Esophagus muscularis mucosa (tissue), 4 donors: Measurements from ENCODE around the gene ATP5MG. TPM values are rescaled to one million over a fixed set of nuclear protein-coding genes. Genes with fewer than 3 reads are reported as not detected.

Experiments
- DNase-seq: peaks from one replicate; pipeline ENCODE4 v3.0.0-alpha.2; 2017; ENCODE audit errors: extremely low spot score
- H3K27ac ChIP-seq, 4 donors: fragments of 200-600 bp; sonication (generic); replicated peaks in 1 of 4; 1 replicate in 3 of 4; 2 replicates in 1 of 4; pipeline ENCODE4 v1.5.1; 2016 to 2019; ENCODE audit warnings: mild to moderate bottlenecking in 1 of 4
- H3K27me3 ChIP-seq, 4 donors: fragments of 200-600 bp; sonication (generic); one replicate each; pipeline versions ENCODE4 v1.5.1 to v1.6.0; 2016 to 2019
- H3K36me3 ChIP-seq, 4 donors: fragments of 200-600 bp; sonication (generic); one replicate each; pipeline ENCODE4 v1.5.1; 2016 to 2019
- H3K4me1 ChIP-seq, 4 donors: fragments of 200-600 bp; sonication (generic); one replicate each; pipeline ENCODE4 v1.5.1; 2016 to 2019
- H3K4me3 ChIP-seq, 4 donors: fragments of 200-600 bp; sonication (generic); 1 replicate in 2 of 4; 2 replicates in 2 of 4; pipeline ENCODE4 v1.5.1; 2016 to 2019; ENCODE audit warnings: mild to moderate bottlenecking in 4 of 4, moderate library complexity in 1 of 4
- H3K9me3 ChIP-seq, 4 donors: fragments of 200-600 bp; sonication (generic); 1 replicate in 3 of 4; 2 replicates in 1 of 4; pipeline ENCODE4 v1.5.1; 2016 to 2019
- EP300 ChIP-seq: sonication (generic); formaldehyde crosslinking; IDR thresholded peaks from one replicate; pipeline ENCODE4 v1.6.1; 2017; ENCODE audit warnings: antibody characterized with exemption
- POLR2A ChIP-seq: fragments of 450-650 bp; IDR thresholded peaks from one replicate; pipeline ENCODE4 v1.6.1; 2017; ENCODE audit warnings: antibody characterized with exemption, moderate library complexity, mild to moderate bottlenecking, low read depth
- POLR2AphosphoS5 ChIP-seq, 2 donors: sonication (generic); formaldehyde crosslinking; IDR thresholded peaks; one replicate each; pipeline ENCODE4 v1.6.1; 2017; ENCODE audit warnings: antibody characterized with exemption in 2 of 2
- WGBS: methylation state at CpG from one replicate; pipeline ENCODE4 v1.1.5; 2018; 5-methylcytosine and 5-hydroxymethylcytosine counted together
- intact Hi-C: fragments of 100-400 bp; cut with DNase I; formaldehyde crosslinking; loops from one replicate; pipeline ENCODE4 v1.15.1; 2023
- total RNA-seq, 4 donors: library from RNA; depleted of rRNA; stranded (reverse); fragments of >200 nt; gene quantifications; one replicate each; pipeline versions ENCODE4 v1.1.0 to v1.2.1, GENCODE V29; 2016
- TF ChIP-seq, protein P1 (sequence below), 3 experiments: fragments of 200-600 bp in 2 of 3; fragments of 450-650 bp in 1 of 3; sonication (generic) in 2 of 3; IDR thresholded peaks; one replicate each; pipeline ENCODE4 v1.5.1; 2017 to 2019; ENCODE audit warnings: antibody characterized with exemption in 3 of 3, mild to moderate bottlenecking in 2 of 3, moderate library complexity in 1 of 3

The ATP5MG gene
- total RNA-seq, 4 donors from 2014 or later = 61.0 to 91.1 (median 69.1) TPM

DNA sequence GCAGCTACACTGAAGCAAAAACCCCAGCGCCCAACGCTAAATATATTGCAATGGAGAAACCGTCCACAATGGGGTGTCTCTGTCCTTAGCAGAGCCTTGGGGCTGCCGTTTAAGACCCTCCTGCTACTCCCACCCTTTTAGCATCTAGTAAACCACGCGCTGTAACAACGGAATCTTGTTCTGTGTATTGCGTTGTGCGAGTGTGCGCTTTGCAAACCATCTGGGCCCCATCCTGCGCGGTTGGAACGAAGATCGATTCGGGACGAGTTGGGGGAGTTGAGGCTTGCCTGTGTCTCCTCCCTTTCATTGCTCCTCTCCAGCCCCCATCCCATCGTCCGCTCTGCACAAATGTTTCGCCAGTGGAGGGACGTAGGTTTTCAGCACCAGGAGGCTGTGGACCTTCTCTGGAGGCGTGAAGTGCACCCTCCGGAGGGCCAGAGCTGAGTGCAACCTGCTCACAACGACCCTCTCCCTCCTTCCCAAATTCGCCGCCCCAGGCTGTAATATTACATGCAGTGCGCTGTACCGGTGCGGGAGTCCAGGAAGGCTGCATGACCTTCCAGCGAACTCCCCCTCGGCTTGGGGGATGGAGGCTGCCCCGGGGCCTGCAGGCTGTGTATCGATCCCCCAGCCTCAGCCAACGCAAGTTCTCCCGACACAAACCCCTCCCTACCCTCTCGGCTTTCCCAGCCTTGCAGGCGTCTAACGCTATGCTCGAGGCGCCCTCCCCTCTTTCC lies 33.3 kb downstream of the ATP5MG start:
- WGBS = under 1% methylated on average over 37 of the region's 39 CpGs
- peak overlapping the region; percentile 93 to 96 (median 94) for H3K27ac ChIP-seq
- intact Hi-C loops = loop anchor here (5.0 kb wide), 1 partner anchor 32 kb away; the partner anchor contains the start of gene ATP5MG
- peak overlapping the region; percentile 92 to 99 (median 96) for H3K4me3 ChIP-seq
- no peak for DNase-seq
- peaks cover 32 to 44% (median 40%) of the 10 kb centered on the region in 4 donors for H3K4me1 ChIP-seq
- TF ChIP-seq POLR2AphosphoS5 (IDR thresholded peaks at IDR 0.05) (no peak), POLR2A (no peak), EP300 (no peak)
- TF ChIP-seq, protein P1, sequence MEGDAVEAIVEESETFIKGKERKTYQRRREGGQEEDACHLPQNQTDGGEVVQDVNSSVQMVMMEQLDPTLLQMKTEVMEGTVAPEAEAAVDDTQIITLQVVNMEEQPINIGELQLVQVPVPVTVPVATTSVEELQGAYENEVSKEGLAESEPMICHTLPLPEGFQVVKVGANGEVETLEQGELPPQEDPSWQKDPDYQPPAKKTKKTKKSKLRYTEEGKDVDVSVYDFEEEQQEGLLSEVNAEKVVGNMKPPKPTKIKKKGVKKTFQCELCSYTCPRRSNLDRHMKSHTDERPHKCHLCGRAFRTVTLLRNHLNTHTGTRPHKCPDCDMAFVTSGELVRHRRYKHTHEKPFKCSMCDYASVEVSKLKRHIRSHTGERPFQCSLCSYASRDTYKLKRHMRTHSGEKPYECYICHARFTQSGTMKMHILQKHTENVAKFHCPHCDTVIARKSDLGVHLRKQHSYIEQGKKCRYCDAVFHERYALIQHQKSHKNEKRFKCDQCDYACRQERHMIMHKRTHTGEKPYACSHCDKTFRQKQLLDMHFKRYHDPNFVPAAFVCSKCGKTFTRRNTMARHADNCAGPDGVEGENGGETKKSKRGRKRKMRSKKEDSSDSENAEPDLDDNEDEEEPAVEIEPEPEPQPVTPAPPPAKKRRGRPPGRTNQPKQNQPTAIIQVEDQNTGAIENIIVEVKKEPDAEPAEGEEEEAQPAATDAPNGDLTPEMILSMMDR (IDR thresholded peaks at IDR 0.05) = no peak
- H3K9me3 ChIP-seq = no peaks in the 10 kb centered on the region
- no peaks in the 10 kb centered on the region for H3K36me3 ChIP-seq
- no peaks in the 10 kb centered on the region for H3K27me3 ChIP-seq

DNA sequence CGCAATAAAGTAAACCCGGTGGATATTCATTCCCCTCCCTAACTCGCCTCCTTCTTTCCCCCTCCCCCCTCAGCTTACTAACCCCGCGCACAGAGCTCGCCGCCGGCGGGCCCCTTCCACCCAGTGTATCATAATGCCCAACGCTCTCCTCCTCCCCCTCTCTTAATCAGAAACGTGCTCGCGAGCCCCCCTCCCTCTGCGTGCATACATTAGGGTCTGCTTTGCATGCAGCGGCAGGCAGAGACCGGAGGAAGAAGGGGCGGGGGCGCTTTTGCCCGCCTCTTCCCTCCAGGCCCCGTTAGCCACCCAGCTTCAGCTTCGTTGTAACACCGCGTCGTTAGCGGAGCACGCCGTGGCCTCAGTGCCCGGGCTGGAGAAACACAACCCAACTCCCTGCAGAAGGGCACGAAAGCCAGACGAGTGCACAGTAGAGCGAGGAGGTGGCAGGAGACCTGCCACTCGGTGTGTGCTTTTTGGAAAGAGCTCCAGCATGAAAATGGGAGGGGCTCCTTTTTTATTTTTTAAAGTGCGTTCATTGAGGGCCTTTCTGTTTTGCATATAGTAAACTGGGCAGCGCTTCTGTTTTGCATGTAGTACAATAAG lies 34.0 kb downstream of the ATP5MG start:
- WGBS = 2% methylated on average over 33 of the region's 34 CpGs
- Histone ChIP-seq H3K4me3 (peak overlapping the region; percentile 92 to 99 (median 96)), H3K27ac (peak overlapping the region; percentile 93 to 96 (median 94)), H3K36me3 (no peaks in the 10 kb centered on the region), H3K4me1 (peaks cover 39 to 51% (median 47%) of the 10 kb centered on the region in 4 donors), H3K9me3 (no peaks in the 10 kb centered on the region), H3K27me3 (no peaks in the 10 kb centered on the region)
- no peak for DNase-seq
- intact Hi-C loops = loop anchor here (5.0 kb wide), 1 partner anchor 33 kb away; the partner anchor contains the start of gene ATP5MG
- TF ChIP-seq EP300 (no peak), POLR2AphosphoS5 (IDR thresholded peaks at IDR 0.05) (no peak), POLR2A (no peak)
- TF ChIP-seq, protein P1 (IDR thresholded peaks at IDR 0.05) = no peak

DNA sequence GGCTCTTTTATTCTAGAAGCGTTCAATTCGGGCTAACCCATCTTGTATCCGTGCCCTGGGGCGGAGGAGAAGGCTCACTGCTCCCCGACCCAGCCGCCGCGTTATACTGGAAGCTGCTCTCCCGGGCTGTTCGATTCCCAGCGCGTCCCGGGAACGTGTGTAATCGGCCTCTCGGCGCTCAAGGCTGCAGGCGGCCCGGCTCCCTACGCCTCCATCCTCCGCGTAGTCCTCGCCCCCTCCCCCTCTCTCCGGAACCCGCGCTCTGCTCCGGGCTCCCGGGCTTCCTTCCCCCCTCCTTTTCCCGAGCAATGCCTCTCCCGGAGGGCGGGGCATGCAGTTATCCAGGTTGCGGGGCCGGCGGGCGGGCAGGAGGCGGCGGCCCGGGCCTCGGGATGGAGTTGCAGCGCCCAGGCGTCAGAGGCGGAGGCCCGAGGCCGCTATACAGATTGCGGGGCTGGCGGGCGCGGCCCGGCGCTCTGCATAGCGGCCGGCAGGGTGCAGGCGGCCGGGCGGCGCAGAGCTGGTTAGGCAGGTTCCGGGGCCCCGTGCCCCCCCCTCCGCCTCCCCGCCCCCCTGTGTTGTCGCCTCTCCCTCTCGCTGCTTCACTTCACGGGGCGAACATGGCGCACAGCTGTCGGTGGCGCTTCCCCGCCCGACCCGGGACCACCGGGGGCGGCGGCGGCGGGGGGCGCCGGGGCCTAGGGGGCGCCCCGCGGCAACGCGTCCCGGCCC lies 34.7 kb downstream of the ATP5MG start, which contains the start of gene KMT2A:
Gene KMT2A (plus strand): TSS at position 600 of the 732 bp plus-strand sequence. CDS start 21 bp downstream, at position 621.
- TF ChIP-seq POLR2A (no peak), EP300 (no peak), POLR2AphosphoS5 (IDR thresholded peaks at IDR 0.05) (peak in 1 of 2 donors; percentile 48)
- TF ChIP-seq, protein P1 (IDR thresholded peaks at IDR 0.05) = peak in 1 of 3 experiments; percentile 88
- Histone ChIP-seq H3K36me3 (no peaks in the 10 kb centered on the region), H3K9me3 (no peaks in the 10 kb centered on the region), H3K4me1 (peaks cover 45 to 57% (median 53%) of the 10 kb centered on the region in 4 donors), H3K4me3 (peak within 1 kb of the TSS; percentile 92 to 99 (median 96)), H3K27ac (peak within 1 kb of the TSS; percentile 93 to 96 (median 94)), H3K27me3 (no peaks in the 10 kb centered on the region)
- intact Hi-C loops = loop anchor here (5.0 kb wide), 1 partner anchor 34 kb away; the partner anchor contains the start of gene ATP5MG
- WGBS = 0% methylated on average over 33 of the region's 83 CpGs
- DNase-seq = peak; percentile 98

DNA sequence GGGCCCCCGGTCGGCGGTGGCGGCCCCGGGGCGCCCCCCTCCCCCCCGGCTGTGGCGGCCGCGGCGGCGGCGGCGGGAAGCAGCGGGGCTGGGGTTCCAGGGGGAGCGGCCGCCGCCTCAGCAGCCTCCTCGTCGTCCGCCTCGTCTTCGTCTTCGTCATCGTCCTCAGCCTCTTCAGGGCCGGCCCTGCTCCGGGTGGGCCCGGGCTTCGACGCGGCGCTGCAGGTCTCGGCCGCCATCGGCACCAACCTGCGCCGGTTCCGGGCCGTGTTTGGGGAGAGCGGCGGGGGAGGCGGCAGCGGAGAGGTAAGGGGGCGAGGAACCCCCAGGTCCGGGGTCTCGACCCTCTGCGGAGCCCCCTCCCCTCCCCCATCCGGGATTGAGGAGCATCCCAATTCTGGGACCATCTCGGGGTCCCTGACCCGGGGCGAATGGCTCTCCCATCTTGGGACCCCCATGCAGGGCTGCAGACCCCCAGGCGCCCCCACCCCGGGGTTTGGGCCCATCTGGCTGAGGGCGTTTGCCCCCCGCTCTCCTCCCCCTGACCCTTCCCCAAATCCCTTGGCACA lies 35.3 kb downstream of the ATP5MG start:
- H3K36me3 ChIP-seq = no peaks in the 10 kb centered on the region
- peak overlapping the region; percentile 92 to 99 (median 96) for H3K4me3 ChIP-seq
- H3K9me3 ChIP-seq = no peaks in the 10 kb centered on the region
- no peaks in the 10 kb centered on the region for H3K27me3 ChIP-seq
- 0% methylated on average over 1 of the region's 55 CpGs for WGBS
- no peak for DNase-seq
- TF ChIP-seq, protein P1 (IDR thresholded peaks at IDR 0.05) = no peak
- TF ChIP-seq POLR2AphosphoS5 (IDR thresholded peaks at IDR 0.05) = no peak
- TF ChIP-seq POLR2A = no peak
- no peak for TF ChIP-seq EP300
- H3K27ac ChIP-seq = peak overlapping the region; percentile 93 to 96 (median 94)
- intact Hi-C loops = loop anchor here (5.0 kb wide), 1 partner anchor 34 kb away; the partner anchor contains the start of gene ATP5MG
- H3K4me1 ChIP-seq = peaks cover 52 to 64% (median 60%) of the 10 kb centered on the region in 4 donors
